Astrocyte (in vitro differentiated cells and primary cell): ENCODE measurements around the gene TBC1D24. TPM values are rescaled to one million over a fixed set of nuclear protein-coding genes. Genes with fewer than 3 reads are reported as not detected.
"Not testable (repeated sequence)": the region's sequence is repeated elsewhere in the genome, so short reads cannot be mapped to it uniquely, and the experiment has no call there.

Source experiments
- DNase-seq: peaks from one replicate; pipeline ENCODE4 v3.0.0-alpha.2; 2010; ENCODE audit warnings: low read depth
- FAIRE-seq: peaks from 2 replicates; lab custom pipeline; 2011; peaks lifted over from hg19 to GRCh38; lab: Jason Lieb, UNC
- H2AFZ ChIP-seq: 2 replicates; pipeline ENCODE4 v1.6.0; 2012; ENCODE audit warnings: low read depth, low read length, inconsistent platforms
- H3K27ac ChIP-seq: 2 replicates; pipeline ENCODE4 v1.5.1; 2011; ENCODE audit warnings: low read depth, low read length, inconsistent platforms
- H3K27me3 ChIP-seq: 2 replicates; pipeline ENCODE4 v1.6.0; 2011; ENCODE audit warnings: low read length, inconsistent platforms; ENCODE audit not compliant: insufficient read depth
- H3K36me3 ChIP-seq: 2 replicates; pipeline ENCODE4 v1.5.1; 2011; ENCODE audit warnings: low read length, inconsistent platforms; ENCODE audit not compliant: insufficient read depth
- H3K4me1 ChIP-seq: 2 replicates; pipeline ENCODE4 v1.5.1; 2011; ENCODE audit warnings: low read length, inconsistent platforms; ENCODE audit not compliant: insufficient read depth
- H3K4me2 ChIP-seq: 2 replicates; pipeline ENCODE4 v1.6.0; 2012; ENCODE audit warnings: low read length, inconsistent platforms
- H3K4me3 ChIP-seq: 2 replicates; pipeline ENCODE4 v1.5.1; 2011; ENCODE audit warnings: low read depth, mild to moderate bottlenecking, low read length, inconsistent platforms; ENCODE audit not compliant: insufficient read depth
- H3K79me2 ChIP-seq: 2 replicates; pipeline ENCODE4 v1.6.0; 2012; ENCODE audit warnings: mild to moderate bottlenecking, low read length, inconsistent platforms; ENCODE audit not compliant: insufficient read depth
- H3K9ac ChIP-seq: 2 replicates; pipeline ENCODE4 v1.6.0; 2012; ENCODE audit warnings: mild to moderate bottlenecking, low read length, inconsistent platforms
- H3K9me3 ChIP-seq: 2 replicates; pipeline ENCODE4 v1.5.1; 2012; ENCODE audit warnings: low read depth, mild to moderate bottlenecking, low read length, inconsistent platforms; ENCODE audit not compliant: insufficient read depth
- H4K20me1 ChIP-seq: 2 replicates; pipeline ENCODE4 v1.6.0; 2012; ENCODE audit warnings: low read length, inconsistent platforms; ENCODE audit not compliant: insufficient read depth
- H3K27ac Mint-ChIP-seq: one replicate; pipeline ENCODE4 v1.8.0; 2021; ENCODE audit warnings: mild to moderate bottlenecking, mixed read lengths; ENCODE audit not compliant: unreplicated experiment
- H3K27me3 Mint-ChIP-seq: one replicate; pipeline ENCODE4 v1.8.0; 2021; ENCODE audit warnings: low read depth, mixed read lengths; ENCODE audit not compliant: unreplicated experiment
- H3K36me3 Mint-ChIP-seq: one replicate; pipeline ENCODE4 v1.8.0; 2021; ENCODE audit warnings: low read depth, mixed read lengths; ENCODE audit not compliant: unreplicated experiment
- H3K4me1 Mint-ChIP-seq: one replicate; pipeline ENCODE4 v1.8.0; 2021; ENCODE audit warnings: low read depth, mixed read lengths; ENCODE audit not compliant: unreplicated experiment
- H3K4me3 Mint-ChIP-seq: one replicate; pipeline ENCODE4 v1.8.0; 2021; ENCODE audit warnings: mild to moderate bottlenecking, moderate library complexity, mixed read lengths; ENCODE audit not compliant: unreplicated experiment
- H3K9me3 Mint-ChIP-seq: one replicate; pipeline ENCODE4 v1.8.0; 2021; ENCODE audit warnings: mild to moderate bottlenecking, mixed read lengths; ENCODE audit not compliant: unreplicated experiment
- EZH2 ChIP-seq: IDR thresholded peaks from 2 replicates; pipeline ENCODE4 v1.6.1; 2012; ENCODE audit warnings: mild to moderate bottlenecking, low read length, inconsistent platforms; ENCODE audit not compliant: insufficient read depth
- total RNA-seq: library from RNA; stranded (reverse); gene quantifications from 2 replicates; pipeline ENCODE4 v1.2.1, GENCODE V29; 2021
- TF ChIP-seq, protein P1 (sequence below): IDR thresholded peaks from 2 replicates; pipeline ENCODE4 v1.5.1; 2011; ENCODE audit warnings: low read depth, mild to moderate bottlenecking, inconsistent platforms, low read length, moderate library complexity; ENCODE audit not compliant: insufficient read depth

TBC1D24 gene
- total RNA-seq, 1 donor from 2014 or later: 13.4 TPM

DNA sequence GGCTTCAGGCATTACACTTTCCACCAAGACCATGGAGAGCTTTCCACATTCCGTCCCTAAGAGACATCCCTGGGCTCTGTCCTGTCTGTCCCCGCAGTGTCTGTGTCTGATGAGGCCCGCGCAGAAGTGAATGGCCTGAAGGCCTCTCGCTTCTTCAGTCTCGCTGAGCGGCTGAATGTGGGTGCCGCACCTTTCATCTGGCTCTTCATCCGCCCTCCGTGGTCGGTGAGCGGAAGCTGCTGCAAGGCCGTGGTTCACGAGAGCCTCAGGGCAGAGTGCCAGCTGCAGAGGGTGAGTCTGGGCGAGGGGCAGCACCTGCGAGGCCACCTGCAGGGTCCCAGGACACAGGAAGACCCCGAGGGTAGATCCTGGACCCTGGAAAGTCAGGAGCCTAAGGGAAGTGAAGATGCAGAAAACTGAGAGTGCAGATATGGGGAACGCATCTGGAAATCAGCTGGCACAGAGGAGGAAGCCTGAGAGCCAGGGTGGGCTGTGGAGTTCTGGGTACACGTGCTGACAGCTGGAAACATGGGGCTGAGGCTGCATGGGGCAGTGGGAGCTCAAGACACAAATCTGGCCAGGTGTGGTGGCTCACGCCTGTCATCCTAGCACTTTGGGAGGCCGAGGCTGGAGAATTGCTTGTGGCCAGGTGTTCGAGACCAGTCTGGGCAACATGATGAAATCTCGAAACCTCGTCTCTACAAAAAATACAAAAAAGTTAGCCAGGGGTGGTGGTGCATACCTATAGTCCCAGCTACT, 37.7 kb upstream of the TBC1D24 start:
- Mint-ChIP-seq H3K27me3 (no peaks in the 10 kb centered on the region), H3K27ac (no peak overlapping the region)
- DNase-seq: no peak

DNA sequence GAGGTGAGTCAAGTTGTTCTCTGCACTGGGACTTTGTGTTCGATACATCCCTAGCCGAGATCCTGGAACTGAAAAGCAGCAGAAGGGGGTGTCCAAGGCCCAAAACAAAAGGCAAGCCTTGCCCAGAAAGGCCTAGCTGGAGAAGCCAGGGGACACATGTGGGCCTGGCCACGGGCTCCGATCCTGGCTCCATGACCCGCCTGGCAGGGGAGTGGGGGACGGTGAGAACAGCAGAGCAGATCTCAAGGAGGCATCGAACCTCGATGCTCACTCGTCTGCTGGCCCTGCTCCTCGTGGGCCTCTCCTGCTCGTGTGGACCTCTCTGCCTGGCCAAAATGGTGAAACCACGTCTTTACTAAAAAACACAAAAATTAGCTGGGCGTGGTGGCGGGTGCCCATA, 36.8 kb upstream of the TBC1D24 start:
- Mint-ChIP-seq H3K4me1 (no peaks in the 10 kb centered on the region), H3K9me3 (no peaks in the 10 kb centered on the region), H3K4me3 (no peak overlapping the region), H3K27me3 (no peaks in the 10 kb centered on the region), H3K36me3 (peaks cover 21% of the 10 kb centered on the region), H3K27ac (no peak overlapping the region)
- H3K27me3 ChIP-seq: no peaks in the 10 kb centered on the region
- TF ChIP-seq EZH2: no peak
- TF ChIP-seq, protein P1, sequence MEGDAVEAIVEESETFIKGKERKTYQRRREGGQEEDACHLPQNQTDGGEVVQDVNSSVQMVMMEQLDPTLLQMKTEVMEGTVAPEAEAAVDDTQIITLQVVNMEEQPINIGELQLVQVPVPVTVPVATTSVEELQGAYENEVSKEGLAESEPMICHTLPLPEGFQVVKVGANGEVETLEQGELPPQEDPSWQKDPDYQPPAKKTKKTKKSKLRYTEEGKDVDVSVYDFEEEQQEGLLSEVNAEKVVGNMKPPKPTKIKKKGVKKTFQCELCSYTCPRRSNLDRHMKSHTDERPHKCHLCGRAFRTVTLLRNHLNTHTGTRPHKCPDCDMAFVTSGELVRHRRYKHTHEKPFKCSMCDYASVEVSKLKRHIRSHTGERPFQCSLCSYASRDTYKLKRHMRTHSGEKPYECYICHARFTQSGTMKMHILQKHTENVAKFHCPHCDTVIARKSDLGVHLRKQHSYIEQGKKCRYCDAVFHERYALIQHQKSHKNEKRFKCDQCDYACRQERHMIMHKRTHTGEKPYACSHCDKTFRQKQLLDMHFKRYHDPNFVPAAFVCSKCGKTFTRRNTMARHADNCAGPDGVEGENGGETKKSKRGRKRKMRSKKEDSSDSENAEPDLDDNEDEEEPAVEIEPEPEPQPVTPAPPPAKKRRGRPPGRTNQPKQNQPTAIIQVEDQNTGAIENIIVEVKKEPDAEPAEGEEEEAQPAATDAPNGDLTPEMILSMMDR: no peak
- peaks cover 6% of the 10 kb centered on the region for H4K20me1 ChIP-seq
- H3K36me3 ChIP-seq: peaks cover 6% of the 10 kb centered on the region
- H3K4me3 ChIP-seq: no peak overlapping the region
- no peaks in the 10 kb centered on the region for H3K9me3 ChIP-seq
- no peaks in the 10 kb centered on the region for H3K4me1 ChIP-seq
- H3K9ac ChIP-seq: no peak overlapping the region
- DNase-seq (no peak), FAIRE-seq (no peak)
- no peak overlapping the region for H3K27ac ChIP-seq
- H3K4me2 ChIP-seq: no peak overlapping the region
- H2AFZ ChIP-seq: no peak overlapping the region
- H3K79me2 ChIP-seq: peaks cover 13% of the 10 kb centered on the region

More for the DNA sequence above, 37.7 kb upstream of the TBC1D24 start:
- no peak overlapping the region for H3K4me3 Mint-ChIP-seq
- peaks cover 22% of the 10 kb centered on the region for H3K79me2 ChIP-seq
- H3K36me3 ChIP-seq: peaks cover 12% of the 10 kb centered on the region
- H4K20me1 ChIP-seq: peaks cover 11% of the 10 kb centered on the region
- no peak for TF ChIP-seq EZH2
- TF ChIP-seq, protein P1: no peak
- H3K9ac ChIP-seq: no peak overlapping the region
- H3K9me3 ChIP-seq: no peaks in the 10 kb centered on the region
- H3K4me1 ChIP-seq: no peaks in the 10 kb centered on the region
- H3K36me3 Mint-ChIP-seq: peaks cover 21% of the 10 kb centered on the region
- H3K27me3 ChIP-seq: no peaks in the 10 kb centered on the region
- no peak for FAIRE-seq
- H3K4me3 ChIP-seq: no peak overlapping the region
- H3K4me2 ChIP-seq: no peak overlapping the region
- H2AFZ ChIP-seq: no peak overlapping the region
- H3K4me1 Mint-ChIP-seq: no peaks in the 10 kb centered on the region
- no peaks in the 10 kb centered on the region for H3K9me3 Mint-ChIP-seq
- no peak overlapping the region for H3K27ac ChIP-seq

DNA sequence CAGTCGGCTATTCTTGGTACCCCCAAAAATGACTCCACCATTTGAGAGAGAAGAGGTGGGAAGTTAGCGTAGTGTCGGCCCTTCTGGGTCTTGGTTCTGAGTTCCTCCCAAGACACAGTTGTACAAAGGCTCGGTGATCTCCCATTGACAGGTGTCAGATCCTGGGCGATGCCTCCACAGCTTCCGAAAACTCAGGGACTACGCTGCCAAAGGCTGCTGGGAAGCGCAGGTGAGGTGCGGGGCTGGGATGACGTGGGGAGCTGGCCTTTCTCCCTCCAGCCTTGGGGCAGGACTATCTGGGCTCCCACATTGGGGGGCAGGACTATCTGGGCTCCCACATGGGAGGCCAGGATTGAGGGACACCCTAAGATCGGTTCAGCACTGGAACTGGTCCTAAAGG, 35.3 kb upstream of the TBC1D24 start:
- H3K9me3 Mint-ChIP-seq: no peaks in the 10 kb centered on the region
- Histone ChIP-seq H3K36me3 (peaks cover 9% of the 10 kb centered on the region), H3K9me3 (no peaks in the 10 kb centered on the region), H3K4me1 (no peaks in the 10 kb centered on the region), H3K79me2 (peaks cover 6% of the 10 kb centered on the region), H3K4me3 (no peak overlapping the region), H3K9ac (no peak overlapping the region), H2AFZ (no peak overlapping the region), H4K20me1 (peaks cover 6% of the 10 kb centered on the region), H3K27ac (no peak overlapping the region), H3K4me2 (no peak overlapping the region), H3K27me3 (no peaks in the 10 kb centered on the region)
- no peaks in the 10 kb centered on the region for H3K4me1 Mint-ChIP-seq
- no peaks in the 10 kb centered on the region for H3K27me3 Mint-ChIP-seq
- no peak for FAIRE-seq
- H3K36me3 Mint-ChIP-seq: peaks cover 19% of the 10 kb centered on the region
- no peak for DNase-seq
- H3K27ac Mint-ChIP-seq: no peak overlapping the region
- no peak for TF ChIP-seq EZH2
- TF ChIP-seq, protein P1: no peak
- H3K4me3 Mint-ChIP-seq: no peak overlapping the region

DNA sequence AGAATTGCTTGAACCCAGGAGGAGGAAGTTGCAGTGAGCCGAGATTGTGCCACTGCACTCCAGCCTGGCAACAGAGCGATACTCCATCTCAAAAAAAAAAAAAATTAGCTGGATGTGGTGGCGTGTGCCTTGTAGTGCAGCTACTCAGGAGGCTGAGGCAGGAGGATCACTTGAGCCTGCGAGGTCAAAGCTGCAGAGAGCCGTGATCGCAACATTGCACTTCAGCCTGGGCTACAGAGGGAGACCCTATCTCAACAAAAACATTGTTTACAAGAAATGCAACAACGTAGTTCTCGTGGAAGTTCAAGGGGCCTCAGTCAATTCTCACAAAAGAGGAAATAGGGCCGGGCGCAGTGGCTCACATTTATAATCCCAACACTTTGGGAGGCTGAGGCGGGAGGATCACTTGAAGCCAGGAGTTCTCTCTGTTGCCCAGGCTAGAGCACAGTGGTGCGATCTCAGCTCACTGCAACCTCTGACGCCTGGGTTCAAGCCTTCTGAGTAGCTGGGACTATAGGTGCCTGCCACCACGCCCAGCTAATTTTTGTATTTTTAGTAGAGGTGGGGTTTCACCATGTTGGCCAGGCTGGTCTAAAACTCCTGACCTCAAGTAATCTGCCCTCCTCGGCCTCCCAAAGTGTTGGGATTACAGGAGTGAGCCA, 33.7 kb upstream of the TBC1D24 start:
- H3K4me1 ChIP-seq, H3K27ac Mint-ChIP-seq, DNase-seq, H3K4me3 ChIP-seq, H3K79me2 ChIP-seq, H3K27me3 Mint-ChIP-seq, H3K4me3 Mint-ChIP-seq, H3K27me3 ChIP-seq, H3K4me1 Mint-ChIP-seq, H3K9ac ChIP-seq, FAIRE-seq, H3K27ac ChIP-seq, H4K20me1 ChIP-seq, H2AFZ ChIP-seq, H3K9me3 ChIP-seq, H3K4me2 ChIP-seq, H3K9me3 Mint-ChIP-seq: not testable (repeated sequence)
- H3K36me3 Mint-ChIP-seq: peaks cover 17% of the 10 kb centered on the region
- H3K36me3 ChIP-seq: peaks cover 16% of the 10 kb centered on the region
